ENCODE data around the gene RNF223.

RNF223 gene

DNA sequence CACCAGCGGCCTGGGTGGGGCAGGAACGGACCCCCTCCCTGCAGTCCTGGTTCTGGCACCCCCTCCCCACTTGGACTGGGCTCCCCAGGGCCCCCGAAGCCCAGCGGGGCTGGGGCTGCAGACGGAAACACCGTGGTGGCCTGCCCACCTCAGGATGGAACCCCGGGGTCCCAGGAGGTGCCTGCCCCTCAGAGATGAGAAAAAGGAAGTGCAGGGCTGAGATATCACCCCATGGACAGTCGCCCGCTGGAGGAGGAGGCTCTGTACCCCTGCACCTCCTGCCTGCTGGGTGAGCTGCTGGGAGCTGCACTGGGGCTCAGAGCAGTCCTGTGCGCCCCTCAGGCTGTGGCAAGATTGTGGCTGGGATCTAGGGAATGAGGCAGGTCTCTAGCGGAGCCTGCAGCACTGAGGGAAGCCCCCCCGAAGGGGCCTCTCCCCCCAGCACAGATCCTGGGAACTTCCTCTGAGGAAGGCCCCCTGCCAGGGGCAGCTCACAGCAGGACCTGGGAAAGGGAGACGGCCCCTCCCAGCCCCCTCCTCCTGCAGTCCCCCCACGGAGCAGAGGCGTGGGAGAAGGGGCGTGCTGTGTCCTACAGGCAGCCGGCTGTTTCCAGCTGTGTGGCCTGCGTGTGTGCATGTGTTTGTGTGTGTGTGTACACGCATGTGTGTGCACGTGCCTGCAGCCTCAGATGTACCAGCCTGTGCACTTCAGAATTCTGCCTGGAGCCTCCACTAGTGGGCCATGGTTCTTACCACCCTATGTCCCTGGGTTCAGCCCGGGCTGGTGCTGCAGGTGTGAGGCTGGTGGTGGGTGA, 47.3 kb downstream of the RNF223 start:
- DNase-seq (ENCODE audit: low spot score), result no peak

- DNase-seq (ENCODE audit: low spot score), result no peak
Measured at GRCh38 chr1:1025730-1026129, 48.4 kb downstream of the RNF223 start.

- DNase-seq (ENCODE audit: low spot score), result peak; percentile 72
Measured at GRCh38 chr1:1024771-1025699, 49.1 kb downstream of the RNF223 start.

- DNase-seq (ENCODE audit: low spot score), result no peak
Measured at GRCh38 chr1:1024149-1024770, 49.8 kb downstream of the RNF223 start.

DNA sequence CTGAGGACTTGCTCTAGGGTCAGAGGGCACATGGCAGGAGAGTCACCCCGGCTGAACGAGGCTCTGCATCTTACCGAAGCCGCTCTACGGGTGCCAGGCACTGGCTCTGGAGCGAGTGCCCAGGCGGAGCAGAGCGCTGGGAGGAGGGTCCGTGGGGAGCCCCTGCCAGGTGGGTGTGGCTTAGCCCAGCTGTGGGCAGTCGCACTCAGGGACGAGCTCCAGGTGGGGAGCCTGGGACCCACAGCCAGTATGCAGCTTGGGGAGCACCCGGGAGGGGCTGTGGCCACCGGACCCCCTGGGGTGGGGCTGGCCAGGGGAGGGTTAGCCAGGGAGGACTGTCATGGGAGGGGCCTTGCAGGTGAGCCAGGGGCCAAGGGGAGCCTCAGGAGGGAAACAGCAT, 50.4 kb downstream of the RNF223 start:
- DNase-seq (ENCODE audit: low spot score), result no peak

GRCh38 chr1:1022302-1023009, 51.6 kb downstream of the RNF223 start:
- DNase-seq (ENCODE audit: low spot score), result no peak

- DNase-seq (ENCODE audit: low spot score), result no peak
Measured at GRCh38 chr1:1021920-1022259, 52.2 kb downstream of the RNF223 start.

- peak; percentile 62 for DNase-seq (ENCODE audit: low spot score)
Measured at GRCh38 chr1:1021010-1021919, 52.8 kb downstream of the RNF223 start.

Data from LoVo (cell line).